HepG2 (cell line): Measurements from ENCODE around the gene ATRAID. TPM values are rescaled to one million over a fixed set of nuclear protein-coding genes. Genes with fewer than 3 reads are reported as not detected.

ENCODE experiments used
- ARID4A ChIP-seq: sonication (generic); formaldehyde crosslinking; IDR thresholded peaks from 2 replicates; pipeline ENCODE4 v1.5.0; 2020; ENCODE audit warnings: mild to moderate bottlenecking, missing genetic modification reagents, borderline replicate concordance
- CENPT ChIP-seq: sonication (generic); formaldehyde crosslinking; IDR thresholded peaks from 2 replicates; pipeline ENCODE4 v1.8.0; 2022; ENCODE audit warnings: low read depth, mild to moderate bottlenecking, moderate library complexity, missing genetic modification reagents
- EED ChIP-seq: sonication (generic); formaldehyde crosslinking; IDR thresholded peaks from 2 replicates; pipeline ENCODE4 v1.5.0; 2020; ENCODE audit warnings: mild to moderate bottlenecking, missing genetic modification reagents
- FOXA3 ChIP-seq: IDR thresholded peaks from 2 replicates; pipeline ENCODE4 v1.6.1; 2016; ENCODE audit warnings: missing genetic modification reagents, missing compliant biosample characterization
- GMEB1 ChIP-seq: sonication (generic); formaldehyde crosslinking; IDR thresholded peaks from 2 replicates; pipeline ENCODE4 v1.5.1; 2020; ENCODE audit warnings: missing genetic modification reagents, mild to moderate bottlenecking, borderline replicate concordance
- HMG20B ChIP-seq: conservative IDR thresholded peaks from 2 replicates; pipeline ENCODE4 v1.6.1; 2016; ENCODE audit warnings: missing genetic modification reagents, missing compliant biosample characterization
- IKZF4 ChIP-seq: sonication (generic); formaldehyde crosslinking; IDR thresholded peaks from 2 replicates; pipeline ENCODE4 v1.5.1; 2020; ENCODE audit warnings: borderline replicate concordance, mild to moderate bottlenecking, low read depth, missing genetic modification reagents; ENCODE audit errors: not compliant biosample characterization
- KAT7 ChIP-seq: IDR thresholded peaks from 2 replicates; pipeline ENCODE4 v1.6.1; 2018; ENCODE audit warnings: borderline replicate concordance, missing compliant biosample characterization
- MIER2 ChIP-seq: IDR thresholded peaks from 2 replicates; pipeline ENCODE4 v1.6.1; 2016; ENCODE audit warnings: missing biosample characterization, missing genetic modification reagents
- MYNN ChIP-seq: sonication (generic); formaldehyde crosslinking; IDR thresholded peaks from 2 replicates; pipeline ENCODE4 v1.4.0; 2020; ENCODE audit warnings: mild to moderate bottlenecking, low read depth, missing genetic modification reagents
- NAIF1 ChIP-seq: sonication (generic); formaldehyde crosslinking; IDR thresholded peaks from 2 replicates; pipeline ENCODE4 v1.5.0; 2020; ENCODE audit warnings: mild to moderate bottlenecking, missing genetic modification reagents, borderline replicate concordance
- NFYC ChIP-seq: IDR thresholded peaks from 2 replicates; pipeline ENCODE4 v1.6.1; 2016; ENCODE audit warnings: missing genetic modification reagents, missing compliant biosample characterization
- NPAS2 ChIP-seq: sonication (generic); formaldehyde crosslinking; IDR thresholded peaks from 2 replicates; pipeline ENCODE4 v1.8.0; 2022; ENCODE audit warnings: mild to moderate bottlenecking, missing genetic modification reagents, borderline replicate concordance
- PATZ1 ChIP-seq: sonication (generic); formaldehyde crosslinking; IDR thresholded peaks from 2 replicates; pipeline ENCODE4 v1.4.0; 2020; ENCODE audit warnings: missing genetic modification reagents
- RBFOX2 ChIP-seq: fragments of 200-400 bp; formaldehyde crosslinking; IDR thresholded peaks from 2 replicates; pipeline ENCODE4 v1.6.1; 2017; ENCODE audit warnings: low read depth, mild to moderate bottlenecking, low read length
- SMAD3 ChIP-seq: sonication (generic); formaldehyde crosslinking; IDR thresholded peaks from 2 replicates; pipeline ENCODE4 v1.4.0; 2020; ENCODE audit warnings: missing genetic modification reagents
- TAF1 ChIP-seq: sonication (generic); formaldehyde crosslinking; IDR thresholded peaks from 2 replicates; pipeline ENCODE4 v1.4.0; 2020; ENCODE audit warnings: missing genetic modification reagents
- ZNF264 ChIP-seq: sonication (generic); formaldehyde crosslinking; IDR thresholded peaks from 2 replicates; pipeline ENCODE4 v1.4.0; 2020; ENCODE audit warnings: missing genetic modification reagents
- ZNF282 ChIP-seq: fragments of 450-650 bp; IDR thresholded peaks from 2 replicates; pipeline ENCODE4 v1.6.1; 2018; ENCODE audit not compliant: partially characterized antibody
- ZNF329 ChIP-seq: sonication (generic); formaldehyde crosslinking; IDR thresholded peaks from 2 replicates; pipeline ENCODE4 v1.9.0; 2021; ENCODE audit warnings: low read depth, mild to moderate bottlenecking, missing genetic modification reagents
- ZNF432 ChIP-seq: sonication (generic); formaldehyde crosslinking; IDR thresholded peaks from 2 replicates; pipeline ENCODE4 v1.5.0; 2020; ENCODE audit warnings: missing genetic modification reagents, mild to moderate bottlenecking, borderline replicate concordance
- ZNF792 ChIP-seq: IDR thresholded peaks from 2 replicates; pipeline ENCODE4 v1.6.1; 2016
- polyA plus RNA-seq, 8 experiments: library from polyadenylated mRNA; depleted of rRNA in 3 of 8; stranded (reverse) in 7 of 8; unstranded in 1 of 8; fragments of >200 nt; fragmentation: Illumina TruSeq in 4 of 8; extraction: Trizol in 4 of 8; gene quantifications; 2 replicates each; pipeline versions ENCODE4 v1.2.1 to v1.2.3, GENCODE V29; 2011 to 2016; ENCODE audit warnings: low read depth in 4 of 8, missing spikeins in 1 of 8, mixed read lengths in 1 of 8; ENCODE audit not compliant: insufficient read depth in 1 of 8
- total RNA-seq, 5 experiments: library from RNA; depleted of rRNA; stranded (reverse); fragments of >200 nt; fragmentation: Illumina TruSeq; extraction: Trizol; gene quantifications; 2 replicates each; pipeline ENCODE4 v1.2.3, GENCODE V29; 2016; ENCODE audit warnings: low read depth in 1 of 5

ATRAID gene
- total and polyA plus RNA-seq, 2 of the 13 experiments (the other 11 are each of a cell fraction or from before 2014, with no cell fraction given), result 207 to 382 TPM

GRCh38 chr2:27264753-27265535 is 53.1 kb downstream of the ATRAID start (continued):
- TF ChIP-seq EED, result peak; percentile 81
- TF ChIP-seq ZNF432, result no peak
- 0 out of 2 replicates have a peak, but pooled peaks have one; percentile 35 for TF ChIP-seq MIER2 (CRISPR knock-in tag)
- peak; percentile 42 for TF ChIP-seq NFYC
- no peak for TF ChIP-seq MYNN
- 0 out of 2 replicates have a peak, but pooled peaks have one; percentile 38 for TF ChIP-seq RBFOX2
- TF ChIP-seq ZNF264 (CRISPR knock-in tag), result no peak
- no peak for TF ChIP-seq ZNF282
- TF ChIP-seq ARID4A (CRISPR knock-in tag), result peak; percentile 72; the same call in 1 of the 2 replicates
- TF ChIP-seq HMG20B (CRISPR knock-in tag), result 0 out of 2 replicates have a peak, but pooled peaks have one; percentile 35
- TF ChIP-seq FOXA3 (CRISPR knock-in tag), result peak; percentile 63
- TF ChIP-seq TAF1 (CRISPR knock-in tag), result peak; percentile 18; the same call in 1 of the 2 replicates
- TF ChIP-seq NAIF1 (CRISPR knock-in tag), result no peak
- TF ChIP-seq PATZ1 (CRISPR knock-in tag), result peak; percentile 93
- no peak; the same call in 1 of the 2 replicates for TF ChIP-seq SMAD3 (CRISPR knock-in tag)
- peak; percentile 54; the same call in 1 of the 2 replicates for TF ChIP-seq GMEB1
- 0 out of 2 replicates have a peak, but pooled peaks have one; percentile 78 for TF ChIP-seq ZNF792 (CRISPR knock-in tag)
- TF ChIP-seq CENPT (CRISPR knock-in tag), result 0 out of 2 replicates have a peak, but pooled peaks have one; percentile 45
- 0 out of 2 replicates have a peak, but pooled peaks have one; percentile 21 for TF ChIP-seq NPAS2 (CRISPR knock-in tag)
- peak; percentile 60 for TF ChIP-seq IKZF4
- TF ChIP-seq ZNF329 (CRISPR knock-in tag), result peak; percentile 69; the same call in 1 of the 2 replicates
- TF ChIP-seq KAT7 (CRISPR knock-in tag), result peak; percentile 49; the same call in 1 of the 2 replicates
